ENCODE results near the gene BEND5. TPM values are rescaled to one million over a fixed set of nuclear protein-coding genes. Genes with fewer than 3 reads are reported as not detected.

Gene BEND5, protein sequence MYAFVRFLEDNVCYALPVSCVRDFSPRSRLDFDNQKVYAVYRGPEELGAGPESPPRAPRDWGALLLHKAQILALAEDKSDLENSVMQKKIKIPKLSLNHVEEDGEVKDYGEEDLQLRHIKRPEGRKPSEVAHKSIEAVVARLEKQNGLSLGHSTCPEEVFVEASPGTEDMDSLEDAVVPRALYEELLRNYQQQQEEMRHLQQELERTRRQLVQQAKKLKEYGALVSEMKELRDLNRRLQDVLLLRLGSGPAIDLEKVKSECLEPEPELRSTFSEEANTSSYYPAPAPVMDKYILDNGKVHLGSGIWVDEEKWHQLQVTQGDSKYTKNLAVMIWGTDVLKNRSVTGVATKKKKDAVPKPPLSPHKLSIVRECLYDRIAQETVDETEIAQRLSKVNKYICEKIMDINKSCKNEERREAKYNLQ
- not detected in 2 replicates for total RNA-seq (2014; rRNA removed; shearing (Covaris generic))

DNA sequence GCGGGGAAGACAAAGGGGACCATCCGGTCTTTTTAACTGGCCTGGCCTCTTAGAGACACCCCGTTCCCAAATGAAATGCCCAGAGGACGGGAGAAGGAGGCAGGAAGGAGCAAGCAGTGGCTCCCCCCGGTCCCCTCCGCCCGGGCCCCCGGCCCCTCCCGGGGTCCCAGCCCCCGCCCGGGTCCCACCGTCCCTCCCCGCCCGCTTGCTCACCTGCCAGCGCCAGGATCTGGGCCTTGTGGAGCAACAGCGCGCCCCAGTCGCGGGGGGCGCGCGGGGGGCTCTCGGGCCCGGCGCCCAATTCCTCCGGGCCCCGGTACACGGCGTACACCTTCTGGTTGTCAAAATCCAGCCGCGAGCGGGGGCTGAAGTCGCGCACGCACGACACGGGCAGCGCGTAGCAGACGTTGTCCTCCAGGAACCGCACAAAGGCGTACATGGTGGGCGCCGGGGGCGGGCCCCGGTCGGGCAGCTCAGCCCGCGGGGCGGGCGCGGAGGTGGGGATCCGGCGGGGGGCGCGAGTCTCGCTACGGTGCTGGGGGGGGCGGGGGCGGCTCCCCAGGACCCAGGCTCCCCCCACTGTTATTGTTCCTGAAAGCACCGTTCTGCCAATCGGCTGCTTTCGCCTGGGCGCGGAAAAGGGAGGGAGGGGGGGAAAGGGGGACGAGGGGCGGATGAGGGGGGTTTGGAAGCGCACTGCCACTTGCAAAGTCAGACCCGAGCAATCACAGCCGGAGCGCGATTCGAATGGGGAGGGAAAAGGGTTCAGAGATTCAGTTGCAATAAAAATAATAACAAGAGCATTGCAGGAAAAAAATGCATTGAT, at the start of gene BEND5:
TSS of gene BEND5 (minus strand) at position 499 of the 826 bp plus-strand sequence. CDS start at position 439, 60 bp downstream.
- DNase-seq (ENCODE audit: low spot score), result peak; percentile 30
- in situ Hi-C loops (cut with HindIII; ENCODE audit: low sequenced_read_pairs), result no loop called here

DNA sequence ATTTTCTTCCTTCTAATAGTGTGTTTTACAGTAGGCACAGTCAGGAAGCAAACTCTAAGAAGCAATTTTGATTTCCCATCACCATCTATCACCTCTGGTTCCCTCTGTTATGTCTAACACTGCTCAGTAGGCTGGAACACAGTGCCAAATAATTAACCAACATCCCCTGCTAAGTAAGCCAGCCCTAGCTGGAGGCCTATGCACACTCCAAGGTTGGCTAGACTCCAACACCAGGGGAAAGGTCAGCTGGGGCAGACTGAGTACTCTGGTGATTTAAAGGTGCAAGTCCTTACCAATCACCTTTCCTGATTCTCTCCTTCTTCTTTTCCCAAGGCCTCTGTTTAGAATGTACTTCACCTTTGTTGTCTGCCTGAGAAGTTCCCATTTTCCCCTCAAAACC, 46.5 kb upstream of the BEND5 start:
- in situ Hi-C loops (cut with HindIII; ENCODE audit: low sequenced_read_pairs), result no loop called here
- DNase-seq (ENCODE audit: low spot score), result no peak

DNA sequence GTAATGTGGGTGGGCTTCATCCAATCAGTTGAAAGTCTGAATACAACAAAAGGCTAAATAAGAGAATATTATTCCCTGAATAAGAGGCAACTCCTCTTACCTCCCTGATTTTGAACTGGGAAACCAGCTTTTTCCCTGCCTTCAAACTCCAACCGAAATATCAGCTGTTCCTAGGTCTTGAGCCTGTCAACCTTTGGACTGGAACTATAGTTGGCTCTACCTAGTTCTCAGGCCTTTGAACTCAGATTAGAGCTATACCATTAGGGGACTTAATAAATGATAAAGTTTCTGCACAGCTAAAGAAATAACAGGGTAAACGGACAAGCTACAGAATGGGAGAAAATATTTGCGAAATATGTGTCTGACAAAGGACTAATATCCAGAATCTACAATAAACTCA, 43.8 kb upstream of the BEND5 start:
- in situ Hi-C loops (cut with HindIII; ENCODE audit: low sequenced_read_pairs), result no loop called here
- no peak for DNase-seq (ENCODE audit: low spot score)

DNA sequence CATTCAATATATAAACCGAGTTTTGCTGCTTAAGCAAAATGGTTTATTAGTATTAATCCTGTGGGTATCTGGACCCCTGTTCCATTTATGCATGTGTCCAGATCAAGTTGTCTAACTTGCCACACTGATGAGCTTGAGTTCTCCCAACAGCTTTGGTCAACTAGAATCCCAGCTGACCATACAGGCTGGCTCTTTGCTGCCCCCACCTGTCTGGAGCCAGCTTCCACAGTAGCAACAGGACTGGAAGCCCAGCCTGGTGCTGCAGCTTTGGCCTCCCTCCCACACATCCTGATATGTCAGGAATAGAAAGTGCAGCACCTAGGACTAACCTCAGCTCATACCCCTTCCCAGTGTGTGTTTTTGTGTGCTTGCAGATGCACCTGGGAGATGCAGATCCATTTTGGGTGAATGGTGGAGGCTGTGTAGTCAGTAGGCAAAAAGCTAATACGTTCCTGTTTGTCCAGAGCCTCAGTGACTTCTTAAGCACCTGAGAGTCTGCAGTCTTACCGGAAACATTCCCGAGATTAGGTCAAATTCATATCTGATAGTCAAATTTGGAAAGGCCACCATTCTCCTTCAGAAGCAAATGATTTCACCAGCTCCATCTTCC, 40.9 kb upstream of the BEND5 start:
- DNase-seq (ENCODE audit: low spot score), result peak; percentile 27
- in situ Hi-C loops (cut with HindIII; ENCODE audit: low sequenced_read_pairs), result no loop called here

DNA sequence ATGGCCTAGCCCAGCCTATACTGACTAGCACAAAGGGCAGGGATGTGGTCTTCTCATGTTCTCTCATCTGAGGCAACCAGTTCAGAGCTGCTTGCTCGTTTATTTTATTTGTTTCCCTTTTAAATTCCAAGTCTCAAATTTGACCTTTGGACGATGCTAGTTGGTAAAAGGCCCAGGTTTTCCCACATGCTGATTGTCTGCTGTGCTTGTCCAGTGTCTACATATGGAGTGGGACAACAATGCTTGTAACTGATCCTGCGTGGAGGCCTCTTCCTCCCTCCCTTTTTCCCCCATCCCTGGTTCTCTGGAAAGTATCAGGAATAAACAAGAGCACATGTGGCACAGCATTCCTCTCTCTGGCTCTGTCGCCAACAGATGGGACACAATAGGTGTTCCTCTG, 34.0 kb upstream of the BEND5 start:
- in situ Hi-C loops (cut with HindIII; ENCODE audit: low sequenced_read_pairs), result no loop called here

DNA sequence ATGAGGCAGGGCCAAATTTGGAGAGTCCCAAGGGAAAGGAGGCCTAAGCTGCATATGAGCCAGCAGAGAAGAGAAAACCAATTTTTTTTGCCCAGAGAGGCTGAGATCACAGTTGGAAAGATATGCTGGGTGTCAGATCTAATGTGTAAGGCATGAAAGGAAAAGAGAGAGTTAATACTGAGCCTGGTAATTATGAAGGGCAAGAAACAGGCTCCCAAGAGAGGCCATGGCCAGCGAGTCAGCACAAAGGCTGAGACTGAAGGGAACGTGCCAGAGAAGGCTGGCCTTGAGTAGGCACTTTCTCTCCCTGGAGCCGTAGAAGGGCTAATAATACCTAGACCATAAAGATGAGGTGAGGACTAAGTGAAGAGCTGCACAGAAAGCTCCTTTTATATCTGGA, 31.8 kb upstream of the BEND5 start:
- no peak for DNase-seq (ENCODE audit: low spot score)
- in situ Hi-C loops (cut with HindIII; ENCODE audit: low sequenced_read_pairs), result no loop called here

More for the DNA sequence above, 34.0 kb upstream of the BEND5 start:
- no peak for DNase-seq (ENCODE audit: low spot score)

DNA sequence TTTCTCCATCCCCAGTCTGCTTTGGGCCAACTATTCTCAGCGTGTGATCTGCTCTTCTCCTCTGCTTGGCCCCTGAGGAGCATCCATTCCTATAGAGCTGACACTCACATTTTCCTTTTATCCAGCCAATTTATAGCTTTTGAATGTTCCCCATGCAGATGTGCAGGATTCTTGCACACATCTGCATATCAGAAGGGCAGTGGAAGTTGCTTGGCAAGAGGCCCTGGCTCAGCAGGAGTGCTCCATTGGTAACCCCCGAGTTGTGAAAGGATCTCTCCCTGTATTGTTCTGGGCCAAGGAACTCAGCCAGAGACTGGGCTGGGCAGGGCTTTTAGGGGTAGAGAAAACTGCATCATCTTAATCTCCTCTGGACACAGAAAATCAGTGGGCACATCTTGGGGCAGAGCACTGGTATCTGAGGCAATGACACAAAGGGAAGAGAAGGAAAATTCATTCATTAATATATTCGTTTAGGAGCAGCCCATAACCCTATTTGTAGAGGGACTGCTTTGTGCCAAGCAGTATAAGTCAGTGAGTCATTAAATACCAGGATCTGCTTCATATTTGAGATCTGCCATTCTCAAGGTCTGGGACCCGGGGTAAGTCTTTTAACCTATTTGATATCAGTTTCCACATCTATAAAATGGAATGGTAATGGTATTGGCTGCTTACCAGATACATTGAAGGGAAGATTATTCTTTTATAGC, 31.0 kb upstream of the BEND5 start:
- in situ Hi-C loops (cut with HindIII; ENCODE audit: low sequenced_read_pairs), result no loop called here
- DNase-seq (ENCODE audit: low spot score), result no peak

DNA sequence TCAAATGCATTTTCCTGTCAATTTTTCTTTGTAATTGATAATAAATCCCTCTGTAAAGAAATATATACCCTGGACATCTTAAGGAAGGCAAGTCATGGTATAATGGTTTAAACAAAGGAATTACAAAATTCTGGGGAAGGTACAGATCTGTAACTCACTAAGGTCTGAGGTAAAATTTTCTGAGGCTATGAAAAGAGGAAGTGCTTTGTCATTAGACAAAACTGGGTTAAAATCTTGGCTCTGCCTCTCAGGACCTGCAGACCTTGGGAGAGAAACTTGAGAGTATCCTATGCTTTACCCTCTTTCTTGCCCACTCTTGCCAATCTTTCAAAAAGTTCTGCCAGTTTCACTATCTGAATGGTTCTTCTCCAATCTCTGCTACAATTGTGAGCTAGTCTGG, 26.8 kb upstream of the BEND5 start:
- in situ Hi-C loops (cut with HindIII; ENCODE audit: low sequenced_read_pairs), result no loop called here
- no peak for DNase-seq (ENCODE audit: low spot score)

DNA sequence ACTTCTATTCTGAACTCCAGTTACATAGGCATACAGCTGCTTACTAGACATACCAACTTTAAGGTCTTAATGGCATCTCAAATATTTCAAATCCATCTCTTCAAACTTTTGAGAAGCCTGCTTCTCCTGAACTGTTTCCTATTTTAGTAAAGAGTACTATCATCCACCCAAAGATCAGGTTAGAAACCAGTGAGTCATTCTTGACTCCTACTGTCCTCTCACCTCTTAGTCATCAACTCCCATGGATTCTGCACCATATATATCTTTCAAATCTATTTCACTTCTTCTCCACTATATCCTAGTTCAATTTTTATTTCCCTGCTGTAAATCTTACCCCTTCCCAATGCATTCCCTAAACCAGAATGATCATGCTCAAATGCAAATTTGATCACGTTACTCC, 18.1 kb upstream of the BEND5 start:
- DNase-seq (ENCODE audit: low spot score), result no peak

DNA sequence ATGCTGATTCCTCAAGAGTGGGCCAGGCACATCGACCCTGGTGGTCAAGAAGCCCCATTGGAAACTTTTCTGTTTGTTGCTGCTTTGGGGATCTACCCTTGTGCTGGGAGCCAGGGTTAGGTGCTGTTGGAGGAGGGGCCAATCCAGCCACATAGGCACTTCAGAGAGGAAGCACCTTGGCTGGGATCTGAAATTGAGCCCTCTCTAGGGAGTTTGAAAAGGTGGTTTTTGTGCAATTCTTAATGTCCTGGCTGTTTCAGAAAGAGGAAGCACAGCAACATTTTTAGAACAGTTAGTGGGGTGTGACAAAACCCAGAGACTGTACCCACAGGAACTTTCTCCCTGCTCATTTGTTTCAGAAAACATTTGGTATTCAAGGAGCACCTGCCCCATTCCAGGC, 17.2 kb upstream of the BEND5 start:
- DNase-seq (ENCODE audit: low spot score), result no peak
- in situ Hi-C loops (cut with HindIII; ENCODE audit: low sequenced_read_pairs), result no loop called here

More for the DNA sequence above, 18.1 kb upstream of the BEND5 start:
- in situ Hi-C loops (cut with HindIII; ENCODE audit: low sequenced_read_pairs), result no loop called here

DNA sequence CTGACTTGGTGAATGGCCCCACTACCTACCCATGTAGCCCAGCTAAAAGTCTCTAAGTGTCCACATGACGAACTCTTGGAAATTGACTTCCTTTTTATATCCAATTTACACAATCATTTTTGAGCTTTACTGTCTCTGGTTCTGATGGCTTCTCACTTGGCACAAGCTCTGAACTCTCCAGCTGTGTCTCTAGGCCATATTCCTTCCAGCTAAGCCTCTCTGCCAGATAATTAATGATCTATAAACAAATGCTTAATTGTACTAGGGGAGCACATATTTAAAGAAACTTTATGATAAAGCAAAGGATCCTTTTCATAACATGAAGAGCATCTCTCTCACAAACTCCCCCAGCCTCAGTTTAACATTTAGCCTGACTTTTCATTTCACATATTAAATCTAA, 16.3 kb upstream of the BEND5 start:
- no peak for DNase-seq (ENCODE audit: low spot score)
- in situ Hi-C loops (cut with HindIII; ENCODE audit: low sequenced_read_pairs), result no loop called here

DNA sequence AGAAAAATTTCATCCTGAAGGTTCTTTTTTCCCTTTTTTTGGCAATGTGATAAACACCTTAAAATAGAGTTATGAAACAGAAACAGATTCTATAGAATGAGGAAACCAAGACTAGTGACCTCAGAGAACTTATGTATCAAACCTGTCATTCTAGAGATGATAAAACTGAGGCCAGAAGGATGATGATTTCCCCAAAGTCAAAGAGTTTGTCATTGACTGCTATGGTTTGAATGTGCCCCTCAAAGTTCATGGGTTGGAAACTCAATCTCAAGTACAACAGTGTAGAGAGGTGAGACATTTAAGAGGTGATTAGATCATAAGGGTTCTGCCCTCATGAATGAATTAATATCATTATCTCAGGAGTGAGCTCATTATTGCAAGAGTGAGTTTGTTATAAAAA, 13.7 kb upstream of the BEND5 start:
- in situ Hi-C loops (cut with HindIII; ENCODE audit: low sequenced_read_pairs), result no loop called here
- DNase-seq (ENCODE audit: low spot score), result no peak

DNA sequence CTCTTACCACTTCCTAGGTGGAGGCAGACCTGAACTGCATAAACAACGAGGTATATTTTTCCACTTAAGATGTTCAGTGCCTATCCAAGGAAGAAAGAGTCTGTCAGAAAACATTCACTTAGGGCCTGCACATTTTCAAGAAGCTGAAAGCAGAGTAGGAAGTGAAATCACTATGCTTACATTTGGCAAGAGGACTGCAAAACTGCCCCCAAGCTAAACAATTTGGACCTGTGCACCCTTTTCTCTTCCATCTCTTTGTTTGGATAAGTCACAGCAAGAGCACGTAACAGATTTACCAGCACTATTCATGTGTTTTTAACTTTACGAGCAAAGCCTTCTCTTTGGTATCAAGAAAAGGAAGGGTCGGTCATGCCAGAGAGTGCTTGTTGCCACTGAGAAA, 13.2 kb upstream of the BEND5 start:
- in situ Hi-C loops (cut with HindIII; ENCODE audit: low sequenced_read_pairs), result no loop called here
- no peak for DNase-seq (ENCODE audit: low spot score)

DNA sequence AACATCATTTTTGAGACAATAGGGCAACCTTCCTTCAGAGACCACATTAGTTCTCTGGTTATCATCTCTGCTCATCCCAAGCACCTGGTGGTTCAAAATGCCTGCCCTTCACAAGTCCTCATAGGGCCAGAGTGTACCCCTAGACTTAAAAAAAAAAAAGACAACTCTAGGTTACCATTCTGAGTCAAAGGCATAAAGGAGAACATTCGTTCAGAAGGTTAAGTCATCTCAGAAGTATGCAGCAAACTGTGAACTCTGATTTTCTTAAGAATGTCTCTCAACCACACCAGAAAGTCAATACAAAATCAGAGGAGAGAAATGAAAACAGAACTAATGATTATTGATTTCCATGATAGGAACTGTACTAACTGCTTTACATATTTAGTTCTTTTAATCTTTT, 9.2 kb upstream of the BEND5 start:
- in situ Hi-C loops (cut with HindIII; ENCODE audit: low sequenced_read_pairs), result no loop called here
- no peak for DNase-seq (ENCODE audit: low spot score)

DNA sequence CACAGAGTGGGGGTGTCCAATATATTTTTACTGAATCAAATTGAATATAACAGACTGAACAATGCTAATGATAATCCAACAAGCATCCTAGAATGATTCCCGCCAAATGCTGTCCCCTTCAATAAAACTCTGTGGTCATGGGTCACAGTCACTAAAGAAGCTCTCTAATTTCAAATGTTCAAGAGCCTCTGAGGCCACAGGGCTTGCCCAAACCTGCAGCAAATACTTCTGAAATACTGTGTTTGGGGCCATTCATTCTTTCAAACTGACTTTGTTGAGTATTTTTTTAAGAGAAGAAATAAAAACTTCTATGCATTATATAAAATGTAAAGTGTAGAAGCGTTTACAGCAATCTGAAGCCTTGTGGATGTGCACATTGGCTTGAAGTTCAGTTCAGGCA, 7.6 kb upstream of the BEND5 start:
- DNase-seq (ENCODE audit: low spot score), result no peak
- in situ Hi-C loops (cut with HindIII; ENCODE audit: low sequenced_read_pairs), result no loop called here

DNA sequence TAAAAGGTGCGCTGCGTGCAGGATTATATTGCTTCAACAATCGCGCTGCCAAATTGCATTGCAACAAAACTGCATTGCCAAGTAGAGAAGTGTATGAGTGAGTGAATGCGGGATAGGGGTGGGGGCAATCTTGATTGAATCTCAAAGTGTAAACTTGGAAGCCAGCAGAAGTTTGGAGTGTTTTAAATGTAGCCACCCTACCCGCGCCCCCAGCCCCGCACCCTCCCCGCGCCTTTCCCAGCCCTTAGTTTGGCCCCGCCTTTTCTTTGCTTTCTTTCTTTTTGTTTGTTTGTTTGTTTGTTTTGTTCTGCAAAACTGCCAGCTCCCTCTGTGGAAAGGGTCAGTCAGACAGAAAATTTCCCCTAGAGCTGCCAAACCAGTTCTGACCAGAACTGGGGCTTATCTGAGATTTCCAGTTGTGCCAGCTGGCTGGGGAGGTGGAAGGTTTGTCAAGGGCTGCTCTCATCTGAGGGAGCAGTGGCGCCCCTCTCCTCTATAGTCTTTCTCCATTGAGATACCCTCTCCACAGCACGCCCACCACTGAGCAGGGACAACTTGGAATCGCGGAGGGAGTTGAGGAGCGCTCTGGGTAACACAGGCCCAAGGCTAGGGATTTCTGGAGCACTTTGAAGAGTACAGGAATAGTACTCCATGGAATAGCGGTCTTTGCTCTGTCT, 666 bp upstream of the BEND5 start:
- DNase-seq (ENCODE audit: low spot score), result no peak

DNA sequence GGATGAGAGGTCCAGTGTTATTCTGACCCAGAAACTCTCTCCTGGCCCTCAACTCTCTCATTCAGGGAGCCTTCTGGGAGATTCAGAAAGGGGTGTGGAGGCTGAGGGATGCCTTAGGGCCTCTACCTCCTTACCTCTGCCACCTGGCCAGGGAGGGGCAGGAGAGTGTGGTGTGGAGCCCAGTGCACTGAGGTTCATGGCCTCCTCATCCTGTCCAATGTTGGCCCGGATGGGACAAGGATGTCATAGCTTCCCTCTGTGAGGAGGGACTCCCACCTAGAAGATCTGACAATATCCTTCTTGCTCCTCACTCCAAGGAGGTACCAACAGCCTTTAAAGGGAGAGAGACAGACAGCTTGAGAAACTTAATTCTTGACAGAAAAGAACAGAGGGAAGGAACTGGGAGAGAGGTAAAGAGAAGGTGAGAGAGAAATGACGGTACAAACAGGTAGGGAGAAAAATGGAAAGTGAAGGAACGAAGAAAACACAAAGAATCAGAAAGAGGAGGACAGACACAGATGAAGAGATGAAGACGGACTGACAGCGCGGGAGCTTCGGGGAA, 779 bp downstream of the BEND5 start:
- DNase-seq (ENCODE audit: low spot score), result peak; percentile 7
- in situ Hi-C loops (cut with HindIII; ENCODE audit: low sequenced_read_pairs), result no loop called here

More for the DNA sequence above, 666 bp upstream of the BEND5 start:
- in situ Hi-C loops (cut with HindIII; ENCODE audit: low sequenced_read_pairs), result no loop called here

DNA sequence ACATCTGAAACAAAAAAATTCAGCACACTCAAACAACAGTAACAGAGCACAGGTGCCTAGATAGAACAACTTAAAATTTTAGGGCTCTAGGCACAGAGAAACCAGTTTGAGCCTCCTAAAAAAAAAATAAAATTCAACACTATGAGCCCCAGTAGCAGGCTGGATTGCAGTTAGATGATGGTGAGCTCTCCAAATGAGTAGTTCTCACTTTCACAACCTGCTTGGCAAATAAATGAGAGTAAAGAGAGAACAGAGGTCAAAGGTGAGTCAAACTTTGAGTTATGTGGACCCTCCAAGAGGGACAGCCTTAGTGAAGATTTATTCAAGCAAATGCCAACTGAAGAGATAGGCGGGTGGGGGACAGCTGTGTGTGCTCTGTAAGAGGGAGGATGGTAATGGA, 3.6 kb downstream of the BEND5 start:
- in situ Hi-C loops (cut with HindIII; ENCODE audit: low sequenced_read_pairs), result no loop called here
- DNase-seq (ENCODE audit: low spot score), result no peak

DNA sequence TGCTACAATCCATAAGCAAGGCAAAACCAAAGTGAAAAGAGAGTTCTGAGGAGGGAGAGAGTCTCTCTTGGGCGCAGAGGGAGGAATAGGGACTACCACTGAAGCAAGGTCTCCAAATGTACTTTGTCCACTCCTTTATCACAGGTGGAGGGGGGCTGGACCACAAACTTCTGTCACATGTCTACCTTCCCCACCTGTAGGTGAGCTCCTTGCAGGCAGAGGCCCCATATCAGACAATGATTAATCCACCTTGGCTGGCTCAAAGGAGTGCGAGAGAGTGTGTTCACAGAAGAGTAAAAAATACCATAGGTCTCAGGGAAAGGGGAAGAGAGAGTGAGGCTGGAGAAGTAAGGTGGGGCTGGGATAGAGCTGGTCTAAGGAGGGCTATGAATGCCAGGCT, 4.5 kb downstream of the BEND5 start:
- no peak for DNase-seq (ENCODE audit: low spot score)
- in situ Hi-C loops (cut with HindIII; ENCODE audit: low sequenced_read_pairs), result no loop called here

All from G401 (cell line).